Immature natural killer cell (primary cell): ENCODE data around the gene PLSCR4. TPM values are rescaled to one million over a fixed set of nuclear protein-coding genes. Genes with fewer than 3 reads are reported as not detected.
"Not testable (repeated sequence)": the region's sequence is repeated elsewhere in the genome, so short reads cannot be mapped to it uniquely, and the experiment has no call there.

ENCODE experiments used
- DNase-seq, 3 donors: peaks; one replicate each; pipeline ENCODE4 v3.0.0; 2022; ENCODE audit warnings: mixed read lengths in 1 of 3
- H3K27ac Mint-ChIP-seq, 6 donors: one replicate each; pipeline ENCODE4 v1.8.0; 2020; ENCODE audit warnings: mixed read lengths in 6 of 6, mild to moderate bottlenecking in 5 of 6, inconsistent platforms in 4 of 6, moderate library complexity in 3 of 6
- H3K27me3 Mint-ChIP-seq, 3 donors: one replicate each; pipeline ENCODE4 v1.8.0; 2020 to 2021; ENCODE audit warnings: low read depth in 3 of 3, mild to moderate bottlenecking in 3 of 3, mixed read lengths in 3 of 3, moderate library complexity in 3 of 3, inconsistent platforms in 1 of 3
- H3K36me3 Mint-ChIP-seq, 3 donors: one replicate each; pipeline ENCODE4 v1.8.0; 2020; ENCODE audit warnings: mixed read lengths in 3 of 3, inconsistent platforms in 2 of 3, mild to moderate bottlenecking in 2 of 3
- H3K4me1 Mint-ChIP-seq, 2 donors: one replicate each; pipeline ENCODE4 v1.8.0; 2020; ENCODE audit warnings: inconsistent platforms in 2 of 2, mild to moderate bottlenecking in 2 of 2, mixed read lengths in 2 of 2, moderate library complexity in 1 of 2
- H3K4me3 Mint-ChIP-seq, 5 donors: one replicate each; pipeline ENCODE4 v1.8.0; 2020; ENCODE audit warnings: mild to moderate bottlenecking in 5 of 5, mixed read lengths in 5 of 5, inconsistent platforms in 3 of 5, moderate library complexity in 3 of 5
- H3K9me3 Mint-ChIP-seq, 6 donors: one replicate each; pipeline ENCODE4 v1.8.0; 2020; ENCODE audit warnings: mild to moderate bottlenecking in 6 of 6, mixed read lengths in 6 of 6, inconsistent platforms in 4 of 6, moderate library complexity in 3 of 6
- polyA plus RNA-seq, 3 donors: library from polyadenylated mRNA; unstranded; fragments of 300-500 nt; fragmentation: Illumina TruSeq; gene quantifications; one replicate each; pipeline ENCODE4 v1.2.3, GENCODE V29; 2021

Gene PLSCR4
- polyA plus RNA-seq, 3 donors from 2014 or later: 0.41 TPM; not detected in 2

GRCh38 chr3:146268535-146269219 lies 17.8 kb upstream of the PLSCR4 start:
- Mint-ChIP-seq H3K9me3 (peaks cover 0 to 4% (median 0%) of the 10 kb centered on the region in 6 donors), H3K36me3 (no peaks in the 10 kb centered on the region), H3K27me3 (peaks cover 0 to 1% (median 0%) of the 10 kb centered on the region in 3 donors), H3K4me3 (no peak overlapping the region), H3K27ac (no peak overlapping the region), H3K4me1 (no peaks in the 10 kb centered on the region)
- no peak for DNase-seq

- peaks cover 0 to 1% (median 0%) of the 10 kb centered on the region in 3 donors for H3K27me3 Mint-ChIP-seq
- peaks cover 0 to 1% (median 0%) of the 10 kb centered on the region in 6 donors for H3K9me3 Mint-ChIP-seq
- no peaks in the 10 kb centered on the region for H3K36me3 Mint-ChIP-seq
- no peak overlapping the region for H3K27ac Mint-ChIP-seq
- DNase-seq: no peak
- no peaks in the 10 kb centered on the region for H3K4me1 Mint-ChIP-seq
- no peak overlapping the region for H3K4me3 Mint-ChIP-seq
These were observed 14.8 kb upstream of the PLSCR4 start for GRCh38 chr3:146265720-146266119.

GRCh38 chr3:146262371-146263110 lies 11.6 kb upstream of the PLSCR4 start:
- no peaks in the 10 kb centered on the region for H3K36me3 Mint-ChIP-seq
- H3K27ac Mint-ChIP-seq: no peak overlapping the region
- no peak overlapping the region for H3K4me3 Mint-ChIP-seq
- no peaks in the 10 kb centered on the region for H3K4me1 Mint-ChIP-seq
- DNase-seq: no peak
- H3K27me3 Mint-ChIP-seq: peaks cover 0 to 2% (median 1%) of the 10 kb centered on the region in 3 donors
- H3K9me3 Mint-ChIP-seq: no peaks in the 10 kb centered on the region

- peaks cover 0 to 2% (median 1%) of the 10 kb centered on the region in 3 donors for H3K27me3 Mint-ChIP-seq
- no peaks in the 10 kb centered on the region for H3K4me1 Mint-ChIP-seq
- H3K27ac Mint-ChIP-seq: no peak overlapping the region
- H3K36me3 Mint-ChIP-seq: no peaks in the 10 kb centered on the region
- H3K4me3 Mint-ChIP-seq: no peak overlapping the region
- DNase-seq: no peak
- no peaks in the 10 kb centered on the region for H3K9me3 Mint-ChIP-seq
These were observed 9.1 kb upstream of the PLSCR4 start for GRCh38 chr3:146259880-146260589.

- H3K36me3 Mint-ChIP-seq: no peaks in the 10 kb centered on the region
- H3K27me3 Mint-ChIP-seq: peaks cover 0 to 4% (median under 1%) of the 10 kb centered on the region in 3 donors
- no peak for DNase-seq
- no peaks in the 10 kb centered on the region for H3K4me1 Mint-ChIP-seq
- H3K9me3 Mint-ChIP-seq: peaks cover 0 to 3% (median 0%) of the 10 kb centered on the region in 6 donors
- H3K4me3 Mint-ChIP-seq: no peak overlapping the region
- H3K27ac Mint-ChIP-seq: no peak overlapping the region
These were observed 6.1 kb upstream of the PLSCR4 start for GRCh38 chr3:146256851-146257486.

- not testable (repeated sequence) for H3K27me3 Mint-ChIP-seq, H3K36me3 Mint-ChIP-seq, H3K4me1 Mint-ChIP-seq, H3K27ac Mint-ChIP-seq, DNase-seq
- H3K9me3 Mint-ChIP-seq: peaks cover 0 to 10% (median 0%) of the 10 kb centered on the region in 6 donors
- H3K4me3 Mint-ChIP-seq: peak overlapping the region in 3 of 5 donors; percentile 5 to 41 (median 36)
These were observed 1.5 kb upstream of the PLSCR4 start for GRCh38 chr3:146252445-146252844.

- H3K36me3 Mint-ChIP-seq: no peaks in the 10 kb centered on the region
These were observed 984 bp downstream of the PLSCR4 start for GRCh38 chr3:146249921-146250320.

GRCh38 chr3:146247911-146248310 lies 3.0 kb downstream of the PLSCR4 start:
- no peak for DNase-seq
- Mint-ChIP-seq H3K27ac (no peak overlapping the region), H3K36me3 (no peaks in the 10 kb centered on the region), H3K9me3 (peaks cover 0 to 12% (median 0%) of the 10 kb centered on the region in 6 donors), H3K27me3 (peaks cover 0 to 2% (median 2%) of the 10 kb centered on the region in 3 donors), H3K4me1 (peaks cover 3 to 6% of the 10 kb centered on the region in 2 donors), H3K4me3 (no peak overlapping the region)

More at GRCh38 chr3:146249921-146250320, 984 bp downstream of the PLSCR4 start:
- peaks cover 1 to 2% (median 2%) of the 10 kb centered on the region in 3 donors for H3K27me3 Mint-ChIP-seq
- DNase-seq: no peak
- H3K27ac Mint-ChIP-seq: no peak overlapping the region
- peaks cover 3 to 6% of the 10 kb centered on the region in 2 donors for H3K4me1 Mint-ChIP-seq
- H3K4me3 Mint-ChIP-seq: peak overlapping the region; percentile 69 to 82 (median 77)
- peaks cover 0 to 10% (median 0%) of the 10 kb centered on the region in 6 donors for H3K9me3 Mint-ChIP-seq

- Mint-ChIP-seq H3K36me3 (no peaks in the 10 kb centered on the region), H3K27me3 (peaks cover 0 to 2% (median 2%) of the 10 kb centered on the region in 3 donors), H3K4me3 (no peak overlapping the region), H3K27ac (no peak overlapping the region), H3K4me1 (peaks cover 3 to 6% of the 10 kb centered on the region in 2 donors), H3K9me3 (peaks cover 0 to 9% (median 0%) of the 10 kb centered on the region in 6 donors)
- DNase-seq: no peak
These were observed 4.4 kb downstream of the PLSCR4 start for GRCh38 chr3:146246526-146246925.

GRCh38 chr3:146243559-146243958 lies 7.3 kb downstream of the PLSCR4 start:
- no peak overlapping the region for H3K27ac Mint-ChIP-seq
- peaks cover 0 to 2% (median 0%) of the 10 kb centered on the region in 3 donors for H3K27me3 Mint-ChIP-seq
- H3K9me3 Mint-ChIP-seq: peaks cover 0 to 4% (median 0%) of the 10 kb centered on the region in 6 donors
- no peak overlapping the region for H3K4me3 Mint-ChIP-seq
- H3K36me3 Mint-ChIP-seq: no peaks in the 10 kb centered on the region
- DNase-seq: no peak
- H3K4me1 Mint-ChIP-seq: no peaks in the 10 kb centered on the region

GRCh38 chr3:146241523-146242240 lies 9.2 kb downstream of the PLSCR4 start:
- DNase-seq: no peak
- Mint-ChIP-seq H3K4me1 (no peaks in the 10 kb centered on the region), H3K27ac (no peak overlapping the region), H3K36me3 (peaks cover 0 to 3% (median 1%) of the 10 kb centered on the region in 3 donors), H3K9me3 (peaks cover 2 to 13% (median 5%) of the 10 kb centered on the region in 6 donors), H3K27me3 (peaks cover 0 to 6% (median 0%) of the 10 kb centered on the region in 3 donors), H3K4me3 (no peak overlapping the region)

- peaks cover 0 to 7% (median 6%) of the 10 kb centered on the region in 3 donors for H3K36me3 Mint-ChIP-seq
- no peaks in the 10 kb centered on the region for H3K4me1 Mint-ChIP-seq
- no peak overlapping the region for H3K4me3 Mint-ChIP-seq
- no peak overlapping the region for H3K27ac Mint-ChIP-seq
- peaks cover 14 to 28% (median 26%) of the 10 kb centered on the region in 6 donors for H3K9me3 Mint-ChIP-seq
- H3K27me3 Mint-ChIP-seq: peaks cover 0 to 7% (median 0%) of the 10 kb centered on the region in 3 donors
- DNase-seq: no peak
These were observed 17.4 kb downstream of the PLSCR4 start for GRCh38 chr3:146233487-146233886.

GRCh38 chr3:146227486-146227885 lies 23.4 kb downstream of the PLSCR4 start:
- DNase-seq: no peak
- H3K27ac Mint-ChIP-seq: no peak overlapping the region
- H3K36me3 Mint-ChIP-seq: no peaks in the 10 kb centered on the region

More at GRCh38 chr3:146227486-146227885, 23.4 kb downstream of the PLSCR4 start:
- Mint-ChIP-seq H3K4me1 (no peaks in the 10 kb centered on the region), H3K4me3 (no peak overlapping the region), H3K9me3 (peaks cover 0 to 5% (median 0%) of the 10 kb centered on the region in 6 donors), H3K27me3 (peaks cover 0 to 1% (median 0%) of the 10 kb centered on the region in 3 donors)
